Transverse colon (tissue), 4 donors: ENCODE data around the gene GCSAM. TPM values are rescaled to one million over a fixed set of nuclear protein-coding genes. Genes with fewer than 3 reads are reported as not detected.

Source experiments
- DNase-seq: peaks from one replicate; pipeline ENCODE4 v3.0.0-alpha.2; 2019
- H3K27ac ChIP-seq, 4 donors: fragments of 200-600 bp; sonication (generic); 2 replicates each; pipeline ENCODE4 v1.5.1; 2016 to 2018; ENCODE audit warnings: inconsistent platforms in 4 of 4
- H3K27me3 ChIP-seq: fragments of 200-600 bp; sonication (generic); 2 replicates; pipeline ENCODE4 v1.5.1; 2017; ENCODE audit warnings: inconsistent platforms
- H3K36me3 ChIP-seq, 4 donors: fragments of 200-600 bp; sonication (generic); 2 replicates each; pipeline ENCODE4 v1.5.1; 2017 to 2019; ENCODE audit warnings: inconsistent platforms in 4 of 4
- H3K4me1 ChIP-seq, 4 donors: fragments of 200-600 bp; sonication (generic); 2 replicates each; pipeline ENCODE4 v1.5.1; 2017 to 2020; ENCODE audit warnings: inconsistent platforms in 4 of 4
- H3K4me3 ChIP-seq, 4 donors: fragments of 200-600 bp; sonication (generic); 1 replicate in 1 of 4; 2 replicates in 3 of 4; pipeline versions ENCODE4 v1.5.1 to v1.6.1; 2017 to 2019; ENCODE audit warnings: inconsistent platforms in 4 of 4
- H3K9me3 ChIP-seq, 2 donors: fragments of 200-600 bp; sonication (generic); 2 replicates each; pipeline ENCODE4 v1.5.1; 2017 to 2019; ENCODE audit warnings: inconsistent platforms in 2 of 2
- CTCF ChIP-seq, 5 experiments: fragments of 200-600 bp in 3 of 5; fragments of 450-650 bp in 2 of 5; sonication (generic) in 3 of 5; IDR thresholded peaks; 1 replicate in 2 of 5; 2 replicates in 3 of 5; pipeline ENCODE4 v1.5.1; 2016 to 2017; ENCODE audit warnings: antibody characterized with exemption in 5 of 5, inconsistent platforms in 3 of 5, mild to moderate bottlenecking in 2 of 5, moderate library complexity in 1 of 5
- EP300 ChIP-seq: sonication (generic); formaldehyde crosslinking; IDR thresholded peaks from one replicate; pipeline ENCODE4 v1.6.1; 2017; ENCODE audit warnings: antibody characterized with exemption, low read depth
- POLR2A ChIP-seq: fragments of 450-650 bp; IDR thresholded peaks from one replicate; pipeline ENCODE4 v1.6.1; 2016; ENCODE audit warnings: antibody characterized with exemption, mild to moderate bottlenecking, moderate library complexity
- POLR2AphosphoS5 ChIP-seq, 3 donors: sonication (generic); formaldehyde crosslinking; IDR thresholded peaks; one replicate each; pipeline ENCODE4 v1.6.1; 2016; ENCODE audit warnings: antibody characterized with exemption in 3 of 3
- WGBS, 2 donors: methylation state at CpG; one replicate each; pipeline ENCODE4 v1.1.5; 2018; ENCODE audit warnings: low coverage in 1 of 2; 5-methylcytosine and 5-hydroxymethylcytosine counted together
- in situ Hi-C, 4 donors: fragments of 200-750 bp; cut with MboI; loops; one replicate each; pipeline versions ENCODE4 v1.15.0 to v1.15.1; 2017; ENCODE audit warnings: low sequenced_read_pairs in 3 of 4, low pct_ligation_motif_present in 1 of 4, low pct_unique_long_range_greater_than_20kb in 1 of 4
- intact Hi-C: fragments of 100-400 bp; cut with DNase I; formaldehyde crosslinking; loops from one replicate; pipeline ENCODE4 v1.15.1; 2023; ENCODE audit warnings: low total_unique reads
- total RNA-seq, 4 donors: library from RNA; depleted of rRNA; stranded (reverse); fragments of >200 nt; gene quantifications; one replicate each; pipeline ENCODE4 v1.1.0, GENCODE V29; 2016

The GCSAM gene
- total RNA-seq, 4 donors from 2014 or later, result 0.64 to 0.68 TPM; not detected in 2

GRCh38 chr3:112122870-112123269 is 10.2 kb downstream of the GCSAM start:
- in situ Hi-C loops (loop anchor here in 2 of 4 donors (25.0 kb wide), 3 partner anchors 164 to 864 kb away; partner anchors contain the start of genes CD200R1 (in 1 of the 2), GTPBP8 (in 1 of the 2) and SLC9C1 (in 1 of the 2)), intact Hi-C loops (no loop called here)
- no peak for TF ChIP-seq POLR2AphosphoS5 (IDR thresholded peaks at IDR 0.05)
- no peak for TF ChIP-seq EP300
- no peak for TF ChIP-seq POLR2A
- no peak for TF ChIP-seq CTCF (IDR thresholded peaks at IDR 0.05)
- Histone ChIP-seq H3K36me3 (no peaks in the 10 kb centered on the region), H3K27me3 (no peaks in the 10 kb centered on the region), H3K27ac (no peak overlapping the region), H3K9me3 (no peaks in the 10 kb centered on the region), H3K4me1 (peaks cover 0 to 7% (median 0%) of the 10 kb centered on the region in 4 donors), H3K4me3 (no peak overlapping the region)
- DNase-seq, result no peak

- intact Hi-C loops (no loop called here), in situ Hi-C loops (loop anchor here in 2 of 4 donors (25.0 kb wide), 3 partner anchors 165 to 865 kb away; partner anchors contain the start of genes CD200R1 (in 1 of the 2), GTPBP8 (in 1 of the 2) and SLC9C1 (in 1 of the 2))
- TF ChIP-seq POLR2AphosphoS5 (IDR thresholded peaks at IDR 0.05), result no peak
- no peak for TF ChIP-seq EP300
- DNase-seq, result no peak
- Histone ChIP-seq H3K36me3 (no peaks in the 10 kb centered on the region), H3K27ac (no peak overlapping the region), H3K4me3 (no peak overlapping the region), H3K27me3 (no peaks in the 10 kb centered on the region), H3K9me3 (no peaks in the 10 kb centered on the region), H3K4me1 (peaks cover 0 to 4% (median 0%) of the 10 kb centered on the region in 4 donors)
- 82 to 95% methylated on average over 2 of the region's 2 CpGs for WGBS, 2 donors
Measured at GRCh38 chr3:112121577-112122547, 11.2 kb downstream of the GCSAM start.

GRCh38 chr3:112119962-112120836 is 12.8 kb downstream of the GCSAM start:
- no peak overlapping the region for H3K27ac ChIP-seq
- no peaks in the 10 kb centered on the region for H3K4me1 ChIP-seq
- intact Hi-C loops, result no loop called here
- DNase-seq, result no peak
- no peaks in the 10 kb centered on the region for H3K9me3 ChIP-seq
- no peaks in the 10 kb centered on the region for H3K36me3 ChIP-seq
- in situ Hi-C loops, result loop anchor here in 2 of 4 donors (25.0 kb wide), 3 partner anchors 167 to 867 kb away; partner anchors contain the start of genes CD200R1 (in 1 of the 2), GTPBP8 (in 1 of the 2) and SLC9C1 (in 1 of the 2)
- no peak for TF ChIP-seq CTCF (IDR thresholded peaks at IDR 0.05)
- TF ChIP-seq POLR2AphosphoS5 (IDR thresholded peaks at IDR 0.05), result no peak
- TF ChIP-seq POLR2A, result no peak
- no peak for TF ChIP-seq EP300
- H3K27me3 ChIP-seq, result no peaks in the 10 kb centered on the region
- 68 to 73% methylated on average over 6 to 9 of the region's 9 CpGs for WGBS, 2 donors
- H3K4me3 ChIP-seq, result no peak overlapping the region

- intact Hi-C loops (no loop called here), in situ Hi-C loops (loop anchor here in 2 of 4 donors (25.0 kb wide), 3 partner anchors 169 to 869 kb away; partner anchors contain the start of genes CD200R1 (in 1 of the 2), GTPBP8 (in 1 of the 2) and SLC9C1 (in 1 of the 2))
- no peaks in the 10 kb centered on the region for H3K36me3 ChIP-seq
- no peak for TF ChIP-seq EP300
- TF ChIP-seq CTCF (IDR thresholded peaks at IDR 0.05), result no peak
- TF ChIP-seq POLR2A, result no peak
- TF ChIP-seq POLR2AphosphoS5 (IDR thresholded peaks at IDR 0.05), result no peak
- H3K4me3 ChIP-seq, result no peak overlapping the region
- H3K9me3 ChIP-seq, result no peaks in the 10 kb centered on the region
- no peaks in the 10 kb centered on the region for H3K4me1 ChIP-seq
- no peaks in the 10 kb centered on the region for H3K27me3 ChIP-seq
- DNase-seq, result peak; percentile 24
- H3K27ac ChIP-seq, result no peak overlapping the region
- 83 to 85% methylated on average over 1 to 4 of the region's 4 CpGs for WGBS, 2 donors
Measured at GRCh38 chr3:112117841-112118571, 15.0 kb downstream of the GCSAM start.
